ENCODE data around the gene CD52.
"Not testable (repeated sequence)": the region's sequence is repeated elsewhere in the genome, so short reads cannot be mapped to it uniquely, and the experiment has no call there.

CD52 gene

DNA sequence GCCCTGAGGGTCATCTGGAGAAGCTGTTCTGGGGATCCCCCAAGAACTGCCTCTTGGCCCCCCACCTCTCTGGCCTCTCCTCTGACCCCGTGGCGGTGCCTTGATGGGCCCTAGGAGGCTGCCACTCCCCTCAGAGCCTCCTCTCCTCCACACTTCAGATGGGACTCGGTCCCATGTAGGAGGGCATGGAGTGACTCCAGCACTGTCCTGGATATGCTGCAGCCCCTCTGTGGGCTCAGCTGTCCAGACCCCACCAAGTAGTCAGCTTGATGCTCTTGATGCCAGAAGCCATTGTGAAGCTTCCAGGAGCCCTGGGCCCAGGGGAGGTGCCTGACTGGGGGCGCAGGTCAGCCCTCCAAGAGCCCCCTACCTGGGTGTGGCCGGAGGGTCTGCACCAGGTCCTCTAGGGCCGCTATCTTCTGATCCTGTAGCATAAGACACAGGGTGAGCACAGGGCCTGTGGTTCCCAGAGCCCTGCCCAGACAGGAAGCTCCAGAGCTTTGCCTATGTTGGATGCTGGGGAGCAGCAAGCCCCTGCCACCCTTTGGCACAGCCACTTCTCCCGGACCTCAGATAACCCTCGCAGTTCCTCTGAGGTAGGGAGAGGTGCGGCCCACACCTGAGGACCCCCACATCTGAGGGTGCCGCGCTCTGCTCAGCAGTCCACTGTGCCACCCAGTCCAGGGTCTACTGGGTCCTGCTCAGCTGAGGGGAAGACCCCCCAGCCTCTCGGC, 20.5 kb upstream of the CD52 start:
- in situ Hi-C loops (cut with MboI; ENCODE audit: low sequenced_read_pairs): no loop called here

DNA sequence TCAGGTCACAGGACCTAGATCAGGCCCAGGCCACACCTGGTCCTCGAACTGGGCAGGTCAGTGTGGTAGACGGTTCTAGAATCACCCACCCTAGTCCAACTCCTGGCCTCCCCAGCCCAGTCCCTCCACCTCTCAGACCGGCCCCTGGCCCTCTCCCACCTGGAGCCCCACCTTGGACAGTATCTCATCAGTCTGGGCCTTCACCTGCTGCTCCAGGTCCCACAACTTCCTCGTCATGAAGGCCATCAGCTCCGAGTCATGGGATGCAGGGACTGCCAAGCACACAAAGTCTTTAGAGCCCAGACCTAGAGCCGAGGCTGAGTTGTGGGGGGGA, 20.0 kb upstream of the CD52 start:
- in situ Hi-C loops (cut with MboI; ENCODE audit: low sequenced_read_pairs): no loop called here

DNA sequence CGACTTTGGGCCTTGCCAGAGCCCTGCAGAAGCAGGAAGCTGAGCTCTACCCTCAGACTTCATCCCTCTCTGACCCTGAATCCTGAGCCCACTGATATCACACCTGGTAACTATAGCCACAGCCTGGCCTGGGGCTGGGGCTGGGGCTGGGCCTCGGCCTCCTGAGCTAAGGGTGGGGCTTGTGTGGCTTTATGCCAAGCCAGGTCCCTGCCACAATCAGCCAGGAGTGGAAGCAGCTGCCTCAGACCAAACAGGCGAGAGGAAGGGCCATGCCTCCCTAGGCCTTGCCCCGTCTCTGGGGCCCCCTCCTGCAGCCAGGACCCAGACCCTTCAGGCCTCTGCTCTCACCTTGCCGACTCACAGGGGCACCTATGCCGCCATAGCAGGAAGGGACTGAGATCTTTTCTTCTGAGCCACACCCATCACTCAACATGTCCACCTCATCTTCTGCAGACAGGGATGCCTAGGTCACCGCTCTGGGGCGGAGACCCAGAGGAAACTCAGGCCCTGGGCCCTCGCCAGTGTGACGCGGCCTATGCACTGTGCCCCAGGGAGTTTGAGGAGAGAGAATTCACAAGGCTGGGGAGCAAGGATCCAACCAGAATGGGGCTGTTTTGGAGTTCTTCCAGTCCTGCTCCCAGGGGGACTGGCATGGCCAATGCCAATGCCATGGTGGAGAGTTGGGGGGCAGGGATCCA, 17.0 kb upstream of the CD52 start:
- in situ Hi-C loops (cut with MboI; ENCODE audit: low sequenced_read_pairs): no loop called here

DNA sequence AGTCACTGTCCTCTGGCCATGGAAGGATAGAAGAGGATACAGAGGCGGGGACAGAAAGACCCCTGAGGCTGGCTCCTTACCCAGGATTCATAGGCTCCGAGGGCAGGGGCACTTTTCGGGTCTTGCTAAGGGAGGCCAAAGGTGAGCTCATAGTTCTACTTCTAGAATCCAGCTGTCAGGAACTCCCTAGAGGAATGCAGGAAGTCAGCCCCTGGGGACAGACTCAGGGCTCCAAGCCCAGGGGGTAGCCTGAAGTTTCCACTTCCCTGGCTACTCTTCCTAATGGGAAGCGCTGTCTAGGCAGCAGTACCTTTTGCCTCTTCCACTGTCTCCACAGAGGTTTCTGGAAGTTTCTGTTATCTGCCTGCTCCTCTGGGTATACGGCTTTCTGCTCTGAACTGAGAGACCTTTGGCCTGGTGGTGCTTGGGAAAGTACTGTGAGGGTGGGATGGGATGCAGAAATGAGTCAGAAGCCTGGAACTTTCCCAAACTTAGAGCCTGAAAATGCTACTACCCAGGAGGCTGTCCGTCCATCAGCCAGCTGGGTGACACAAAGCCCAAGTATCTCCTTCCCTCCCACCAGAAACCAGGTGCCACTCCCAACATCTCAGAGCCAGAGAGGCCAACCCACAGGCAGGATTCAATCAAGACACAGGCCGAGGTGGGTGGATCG, 14.9 kb upstream of the CD52 start:
- in situ Hi-C loops (cut with MboI; ENCODE audit: low sequenced_read_pairs): no loop called here

DNA sequence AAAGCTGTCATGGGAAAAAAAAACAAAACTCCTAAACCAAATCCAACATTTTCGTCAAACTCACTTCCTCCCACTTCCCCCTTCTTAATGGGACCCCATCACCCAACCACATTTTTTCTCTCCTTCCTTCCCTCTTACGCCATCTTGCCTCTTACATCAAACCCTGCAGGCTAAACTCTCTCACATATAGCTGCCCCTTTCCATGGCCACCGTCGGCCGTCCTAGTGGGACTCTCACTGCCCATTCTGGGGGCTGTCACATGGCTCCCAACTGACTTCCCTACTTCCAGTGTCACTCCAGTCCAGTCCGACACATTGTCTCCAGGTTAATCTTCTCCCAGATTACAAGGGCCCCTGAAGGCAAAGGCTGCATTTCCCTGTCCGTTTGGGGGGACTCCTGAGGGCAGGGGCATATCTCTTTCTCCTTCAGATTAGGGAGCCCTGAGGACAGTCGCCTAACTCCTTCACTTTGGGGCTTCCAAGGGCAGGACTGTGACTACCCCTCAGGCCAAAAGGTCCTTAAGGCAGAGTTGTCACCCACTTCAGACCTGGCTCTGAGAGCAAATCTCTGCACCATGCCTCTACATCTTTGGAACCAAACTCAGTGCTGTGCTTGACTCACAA, 12.0 kb upstream of the CD52 start:
- in situ Hi-C loops (cut with MboI; ENCODE audit: low sequenced_read_pairs): no loop called here

DNA sequence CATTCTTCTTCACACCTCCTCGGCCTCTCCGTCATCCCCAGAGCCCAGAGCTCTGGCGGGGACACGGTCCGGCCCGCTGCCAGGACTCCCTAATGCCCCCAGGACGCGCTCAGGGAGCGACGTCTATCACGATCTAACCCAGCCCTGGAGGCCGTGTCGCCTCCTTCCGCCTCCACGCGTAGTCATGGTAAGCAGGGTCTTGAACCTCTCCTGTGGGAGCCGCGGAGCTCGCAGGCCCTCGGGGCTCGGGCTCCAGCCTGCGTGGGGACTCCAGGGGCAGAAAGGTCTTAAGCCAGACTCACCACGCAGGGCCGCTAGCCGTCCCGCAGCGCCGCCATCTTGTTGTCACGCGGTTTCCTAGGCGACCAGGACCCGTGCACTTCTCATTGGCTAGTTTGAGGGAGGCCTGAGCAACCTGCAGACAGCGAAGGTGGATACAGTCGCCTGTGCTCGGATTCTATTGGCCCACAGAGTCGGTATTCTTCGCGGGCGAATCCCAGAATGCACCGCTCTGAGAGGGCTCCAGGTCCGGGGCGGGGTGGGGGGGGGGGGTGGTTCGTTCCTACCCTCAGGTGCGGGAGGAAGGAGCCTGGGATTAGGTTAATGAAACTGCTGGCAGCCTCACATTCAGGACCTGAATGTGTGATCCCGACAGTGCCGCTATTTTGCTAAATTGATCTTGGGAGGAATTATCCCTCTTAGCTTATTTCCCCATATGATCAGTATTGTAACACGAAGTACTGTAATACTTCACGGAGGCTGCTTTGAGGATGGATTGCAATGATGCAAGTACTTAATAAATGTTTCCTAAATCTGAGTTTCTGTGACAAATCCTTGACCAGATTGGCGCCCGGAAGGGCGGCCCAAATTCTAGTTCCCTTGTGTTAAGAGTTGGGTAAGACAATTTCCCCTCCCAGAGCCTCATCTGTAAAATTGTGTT, 11.2 kb upstream of the CD52 start, which contains the start of gene UBXN11:
Gene UBXN11, minus strand, starts transcription at position 347 of the 940 bp plus-strand sequence. CDS start 3,753 bp downstream, outside the sequence.
- in situ Hi-C loops (cut with MboI; ENCODE audit: low sequenced_read_pairs): no loop called here

DNA sequence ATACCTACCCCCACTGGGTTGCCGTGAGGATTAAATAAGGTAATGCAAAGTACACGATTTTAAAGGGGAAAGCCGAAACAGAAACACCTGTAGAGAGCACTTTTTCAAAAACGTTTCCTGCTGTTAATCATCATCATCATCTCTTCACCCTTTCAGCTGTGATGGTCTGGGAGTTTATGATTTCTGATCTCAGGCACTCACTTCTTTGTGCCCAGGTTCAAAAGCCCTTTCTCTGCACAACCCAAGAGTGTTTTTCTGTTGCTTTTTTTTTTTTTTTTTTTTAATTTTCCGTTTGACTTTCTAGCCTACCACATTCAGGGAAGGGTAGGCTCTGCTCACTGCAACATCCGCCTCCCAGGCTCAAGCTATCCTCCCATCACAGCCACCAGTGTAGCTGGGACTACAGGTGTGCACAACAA, 10.4 kb upstream of the CD52 start:
- in situ Hi-C loops (cut with MboI; ENCODE audit: low sequenced_read_pairs): no loop called here

DNA sequence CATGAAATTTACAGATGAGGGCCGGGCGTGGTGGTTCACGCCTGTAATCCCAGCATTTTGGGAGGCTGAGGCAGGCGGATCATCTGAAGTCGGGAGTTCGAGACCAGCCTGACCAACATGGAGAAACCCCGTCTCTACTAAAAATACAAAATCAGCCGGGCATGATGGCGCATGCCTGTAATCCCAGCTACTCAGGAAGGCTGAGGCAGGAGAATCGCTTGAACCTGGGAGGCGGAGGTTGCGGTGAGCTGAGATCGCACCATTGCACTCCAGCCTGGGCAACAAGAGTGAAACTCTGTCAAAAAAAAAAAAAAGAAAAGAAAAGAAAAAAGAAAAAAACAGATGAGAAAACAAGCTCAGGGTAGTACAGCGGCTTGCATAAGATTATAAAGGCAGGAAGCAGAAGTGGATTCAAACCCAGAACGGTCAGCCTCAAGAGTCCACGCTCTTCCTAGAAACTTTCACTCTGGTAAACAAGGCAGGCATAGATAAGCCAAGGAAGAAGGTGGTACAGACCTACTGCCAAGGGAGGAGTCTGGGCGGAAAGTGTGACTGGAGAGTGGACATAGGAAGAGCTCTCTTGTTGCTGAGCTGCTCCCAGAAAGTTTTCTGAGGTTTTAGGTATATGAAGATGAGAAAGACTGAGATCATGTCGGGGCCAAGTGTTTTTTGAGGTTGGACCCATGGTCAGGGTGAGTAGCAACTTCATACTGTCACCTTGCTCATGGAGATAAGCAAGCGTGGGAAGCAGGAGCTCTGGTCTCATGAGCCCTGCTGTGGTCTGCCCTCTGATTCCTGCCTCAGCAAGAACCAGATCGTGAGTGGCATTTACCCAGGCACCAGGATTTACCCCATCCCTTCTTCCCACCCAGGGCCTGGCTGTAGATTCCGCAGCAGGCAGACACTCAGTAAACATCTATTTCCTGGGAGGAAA, 9.5 kb upstream of the CD52 start:
- in situ Hi-C loops (cut with MboI; ENCODE audit: low sequenced_read_pairs): not testable (repeated sequence)

DNA sequence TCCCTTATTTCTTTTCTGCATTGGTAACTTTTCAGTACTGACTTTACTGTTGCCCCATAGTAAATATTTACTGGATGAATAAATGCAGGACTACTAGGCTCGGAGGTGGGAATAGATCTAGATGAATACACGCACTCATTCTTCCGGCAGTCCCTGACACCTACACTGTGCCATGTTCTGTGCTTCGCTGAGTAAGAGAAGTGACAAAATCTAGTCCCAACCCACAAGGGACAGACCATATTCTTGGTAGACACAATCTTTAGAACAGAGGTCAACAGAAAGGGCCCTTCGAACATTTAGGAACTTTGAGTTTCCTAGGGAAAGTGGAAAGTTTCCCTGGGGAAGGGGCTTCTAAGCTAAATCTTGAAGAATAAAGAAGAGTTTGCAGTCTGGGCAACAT, 3.3 kb upstream of the CD52 start:
- in situ Hi-C loops (cut with MboI; ENCODE audit: low sequenced_read_pairs): no loop called here

DNA sequence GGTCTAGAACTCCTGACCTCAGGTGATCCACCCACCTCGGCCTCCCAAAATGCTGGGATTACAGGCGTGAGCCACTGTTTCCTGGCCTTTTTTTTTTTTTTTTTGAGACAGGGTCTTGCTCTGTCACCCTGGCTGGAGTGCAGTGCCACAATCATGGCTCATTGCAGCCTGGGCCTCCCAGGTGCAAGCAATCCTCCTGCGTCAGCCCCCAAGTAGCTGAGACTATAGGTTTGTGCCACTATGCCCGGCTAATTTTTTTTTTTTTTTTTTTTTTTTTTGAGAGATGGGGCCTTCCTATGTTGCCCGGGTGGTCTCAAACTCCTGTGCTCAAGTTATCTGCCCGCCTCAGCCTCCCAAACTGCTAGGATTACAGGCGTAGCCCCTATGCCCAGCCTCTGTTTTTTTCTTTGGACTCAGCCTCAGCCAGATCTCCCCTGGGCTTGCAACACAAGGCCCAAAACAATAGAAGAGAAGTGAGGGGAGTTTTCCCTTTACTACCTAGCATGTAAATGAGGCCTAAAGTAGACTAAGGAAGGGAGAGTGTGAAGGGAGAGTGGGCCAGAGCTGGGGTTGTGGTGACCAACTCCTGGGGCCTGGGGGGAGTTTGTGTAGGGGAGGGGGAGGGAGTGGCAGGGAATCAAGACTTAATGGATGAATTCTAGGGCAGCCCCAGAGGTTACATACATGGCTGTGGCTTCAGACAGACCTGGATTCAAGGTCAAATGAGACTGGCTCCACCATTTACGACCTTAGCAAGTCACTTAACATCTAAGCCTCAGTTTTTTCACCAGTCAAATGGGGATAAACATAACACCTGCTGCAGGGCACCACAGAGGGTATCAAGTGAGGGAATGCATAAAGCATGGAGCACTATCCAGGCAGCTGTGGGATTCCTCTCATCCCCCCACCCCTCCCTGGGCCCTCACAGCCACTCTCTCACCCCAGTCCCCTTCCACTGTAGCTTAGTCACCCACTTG, 1.6 kb upstream of the CD52 start:
- in situ Hi-C loops (cut with MboI; ENCODE audit: low sequenced_read_pairs): no loop called here

DNA sequence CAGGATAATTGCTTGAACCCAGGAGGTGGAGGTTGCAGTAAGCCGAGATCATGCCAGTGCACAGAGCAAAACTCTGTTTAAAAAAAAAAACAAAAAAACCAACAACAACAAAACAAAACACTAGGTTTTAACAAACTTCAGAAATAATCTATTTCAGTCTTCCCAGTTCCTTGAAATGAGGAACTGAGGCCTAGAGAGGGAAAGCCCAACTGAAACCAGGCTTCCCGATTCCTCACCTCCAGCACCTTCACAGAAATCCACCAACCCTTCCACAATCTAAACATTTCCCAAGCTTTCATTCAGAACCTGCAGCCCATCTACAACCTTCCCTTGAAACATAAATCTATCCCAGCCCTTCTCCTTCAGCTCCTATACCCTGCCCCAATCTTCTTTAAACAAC, 612 bp upstream of the CD52 start:
- in situ Hi-C loops (cut with MboI; ENCODE audit: low sequenced_read_pairs): no loop called here

DNA sequence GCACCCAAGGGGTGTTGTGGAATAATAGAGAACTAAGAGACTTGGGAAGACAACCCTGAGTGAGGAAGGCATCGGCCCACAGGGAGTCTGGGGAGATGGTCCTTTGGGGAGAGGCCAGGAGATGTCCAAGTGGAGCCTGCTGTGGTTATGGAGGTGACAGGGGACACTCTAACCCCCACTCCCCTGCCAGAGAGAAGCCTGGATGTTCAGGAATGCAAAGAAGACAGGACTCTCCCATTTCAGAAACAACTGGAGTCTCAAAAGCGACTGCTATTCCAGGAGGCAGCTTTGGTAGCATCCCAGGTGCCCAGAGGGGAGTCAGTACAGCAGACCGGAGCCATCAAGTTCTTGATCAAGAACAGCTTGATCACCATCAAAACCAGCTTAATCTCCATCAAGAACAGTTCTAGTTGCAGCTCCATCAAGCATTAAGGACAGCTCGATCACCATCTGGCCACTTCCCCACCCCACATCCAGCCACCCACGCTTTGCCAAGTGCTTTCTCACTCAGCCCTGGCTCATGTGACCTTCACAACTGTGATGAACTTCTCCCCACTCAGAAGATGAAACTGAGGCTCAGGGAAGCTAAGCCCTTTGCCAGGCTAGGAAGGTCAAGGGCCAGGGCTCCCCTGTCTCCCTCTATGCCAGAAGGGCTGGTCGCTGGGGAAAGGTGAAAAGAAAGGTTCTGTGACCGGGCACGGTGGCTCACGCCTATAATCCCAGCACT, 743 bp downstream of the CD52 start:
- in situ Hi-C loops (cut with MboI; ENCODE audit: low sequenced_read_pairs): no loop called here

DNA sequence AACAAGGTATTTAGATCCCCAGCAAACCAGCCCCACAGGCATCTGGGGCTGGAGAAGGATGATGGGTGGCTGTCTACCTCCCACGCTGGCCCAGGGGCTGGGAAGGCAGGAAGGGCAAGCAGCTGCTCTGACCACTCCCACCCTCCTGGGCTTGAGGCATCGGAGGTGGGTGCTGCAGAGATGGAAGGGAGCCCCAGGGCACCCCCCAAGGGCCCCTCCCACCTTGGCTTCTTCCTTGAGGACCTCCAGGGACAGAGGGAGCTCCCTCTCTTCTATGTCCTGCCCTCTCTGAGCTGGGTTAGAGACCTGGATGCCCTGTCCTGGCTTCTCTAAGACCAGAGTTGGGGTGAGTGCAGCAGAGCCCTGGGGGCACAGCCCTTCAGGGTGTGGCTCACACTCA, 3.1 kb downstream of the CD52 start:
- in situ Hi-C loops (cut with MboI; ENCODE audit: low sequenced_read_pairs): no loop called here

DNA sequence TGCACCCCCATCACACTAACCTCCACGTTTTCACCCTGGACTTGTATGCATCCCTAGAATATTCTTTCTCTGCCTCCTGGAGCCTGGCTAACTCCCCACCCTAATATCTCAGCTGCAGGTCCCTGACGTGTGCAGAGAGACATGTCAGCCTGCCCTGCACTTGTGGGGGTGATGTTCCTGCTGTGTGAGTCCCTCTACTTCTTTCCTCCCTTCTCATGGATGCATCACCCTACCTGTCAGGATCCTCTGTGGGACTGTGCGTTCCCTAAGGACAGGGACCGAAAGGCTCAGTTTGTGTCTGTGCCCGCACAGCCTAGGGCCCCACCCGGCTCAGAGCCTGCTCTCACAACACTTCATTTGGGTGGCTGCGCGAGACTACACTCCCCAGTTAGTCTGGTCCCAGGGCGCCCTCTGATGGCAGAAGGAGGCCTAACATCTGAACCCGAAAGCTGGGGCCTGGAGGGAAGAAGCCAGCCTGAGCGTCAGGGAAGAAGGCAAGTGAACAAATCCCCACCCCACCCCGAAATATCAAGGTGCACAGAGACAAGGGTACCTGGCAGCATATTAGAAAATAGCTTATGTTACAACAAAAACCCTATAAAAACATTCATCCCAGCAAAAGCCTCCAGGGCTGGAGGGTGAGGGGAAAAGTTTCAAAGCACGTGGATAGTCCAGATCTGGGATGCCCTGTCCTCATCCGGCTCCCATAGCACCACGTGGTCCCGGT, 3.7 kb downstream of the CD52 start:
- in situ Hi-C loops (cut with MboI; ENCODE audit: low sequenced_read_pairs): no loop called here

DNA sequence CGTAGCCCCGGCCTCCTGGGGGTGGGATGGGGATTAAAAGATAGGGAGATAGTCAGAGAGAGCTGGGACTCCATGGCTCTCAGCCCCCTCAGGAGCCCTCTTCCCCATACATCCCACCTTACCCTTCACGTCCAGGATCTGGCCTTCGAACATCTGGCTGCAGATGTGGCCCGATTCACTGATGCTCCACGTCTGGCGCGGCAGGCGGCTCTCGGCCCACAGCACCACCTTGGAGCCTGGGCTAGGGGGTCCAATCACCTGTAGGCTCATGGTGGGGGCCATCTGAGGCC, 4.2 kb downstream of the CD52 start:
- in situ Hi-C loops (cut with MboI; ENCODE audit: low sequenced_read_pairs): no loop called here

DNA sequence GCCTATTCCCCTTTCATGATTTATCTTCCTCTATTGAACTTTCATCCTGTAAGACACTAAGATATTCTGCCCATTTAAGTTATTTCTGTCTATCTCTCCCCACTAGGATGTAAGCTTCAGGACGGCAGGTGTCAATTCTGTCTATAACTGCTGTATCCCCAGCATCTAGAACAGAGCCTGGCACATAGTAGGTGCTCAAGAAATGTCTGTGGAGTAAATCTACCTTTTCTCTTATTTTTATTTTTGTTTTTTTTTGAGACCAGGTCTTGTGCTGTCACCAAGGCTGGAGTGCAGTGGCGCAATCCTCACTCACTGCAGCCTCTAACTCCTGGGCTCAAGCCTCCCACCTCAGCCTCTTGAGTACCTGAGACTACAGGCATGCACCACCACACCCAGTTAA, 5.6 kb downstream of the CD52 start:
- in situ Hi-C loops (cut with MboI; ENCODE audit: low sequenced_read_pairs): no loop called here

DNA sequence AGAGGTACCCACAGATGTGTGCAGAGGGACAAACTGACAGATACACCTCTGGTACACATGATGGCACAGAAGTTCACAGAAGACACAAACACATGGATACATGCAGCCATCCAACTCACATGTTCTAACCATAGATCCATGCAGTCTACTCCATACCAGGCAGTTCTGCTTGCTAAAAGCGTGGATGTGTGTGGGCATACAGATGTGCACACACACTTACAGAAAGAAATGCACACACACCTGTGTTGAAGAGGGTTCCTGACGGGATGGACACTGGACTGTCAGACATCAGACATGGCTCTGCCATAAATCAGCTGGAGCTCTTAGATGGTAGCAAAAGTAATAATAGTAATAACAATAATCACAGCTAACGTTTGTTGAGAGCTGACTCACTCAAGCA, 6.8 kb downstream of the CD52 start:
- in situ Hi-C loops (cut with MboI; ENCODE audit: low sequenced_read_pairs): no loop called here
